ENCODE results near the gene LHX3.

Gene LHX3

GRCh38 chr9:136225748-136226679, 21.1 kb upstream of the LHX3 start:
- DNase-seq = peak; percentile 6

- no peak for DNase-seq
These were observed 20.4 kb upstream of the LHX3 start for GRCh38 chr9:136225366-136225747.

- no peak for DNase-seq
These were observed 19.1 kb upstream of the LHX3 start for GRCh38 chr9:136223871-136224640.

GRCh38 chr9:136222906-136223285, 18.0 kb upstream of the LHX3 start:
- DNase-seq = no peak

GRCh38 chr9:136222166-136222905, 17.4 kb upstream of the LHX3 start:
- no peak for DNase-seq

- DNase-seq = peak; percentile 68
These were observed 15.2 kb upstream of the LHX3 start for GRCh38 chr9:136220017-136220729.

- no peak for DNase-seq
These were observed 14.3 kb upstream of the LHX3 start for GRCh38 chr9:136219276-136219675.

- DNase-seq = no peak
These were observed 13.7 kb upstream of the LHX3 start for GRCh38 chr9:136218673-136219072.

GRCh38 chr9:136218271-136218670, 13.3 kb upstream of the LHX3 start:
- DNase-seq = no peak

- DNase-seq = no peak
These were observed 11.8 kb upstream of the LHX3 start for GRCh38 chr9:136216541-136217244.

- DNase-seq = no peak
These were observed 8.8 kb upstream of the LHX3 start for GRCh38 chr9:136213733-136214132.

- DNase-seq = no peak
These were observed 7.5 kb upstream of the LHX3 start for GRCh38 chr9:136212345-136212950.

- no peak for DNase-seq
These were observed 6.8 kb upstream of the LHX3 start for GRCh38 chr9:136211441-136212344.

GRCh38 chr9:136211006-136211405, 6.1 kb upstream of the LHX3 start:
- no peak for DNase-seq

GRCh38 chr9:136210276-136210675, 5.3 kb upstream of the LHX3 start:
- DNase-seq = no peak

- no peak for DNase-seq
These were observed 4.9 kb upstream of the LHX3 start for GRCh38 chr9:136209786-136210185.

- no peak for DNase-seq
These were observed 4.3 kb upstream of the LHX3 start for GRCh38 chr9:136209232-136209631.

- DNase-seq = no peak
These were observed 3.7 kb upstream of the LHX3 start for GRCh38 chr9:136208675-136209074.

GRCh38 chr9:136207616-136208015, 2.7 kb upstream of the LHX3 start:
- DNase-seq = no peak

GRCh38 chr9:136206602-136207275, 1.8 kb upstream of the LHX3 start:
- peak; percentile 85 for DNase-seq

Data from GF-D8 (cell line).